Measurements from ENCODE around the gene SLC25A33.

SLC25A33 gene

GRCh38 chr1:9589144-9589718 lies 50.0 kb downstream of the SLC25A33 start:
- TF ChIP-seq, protein P1, sequence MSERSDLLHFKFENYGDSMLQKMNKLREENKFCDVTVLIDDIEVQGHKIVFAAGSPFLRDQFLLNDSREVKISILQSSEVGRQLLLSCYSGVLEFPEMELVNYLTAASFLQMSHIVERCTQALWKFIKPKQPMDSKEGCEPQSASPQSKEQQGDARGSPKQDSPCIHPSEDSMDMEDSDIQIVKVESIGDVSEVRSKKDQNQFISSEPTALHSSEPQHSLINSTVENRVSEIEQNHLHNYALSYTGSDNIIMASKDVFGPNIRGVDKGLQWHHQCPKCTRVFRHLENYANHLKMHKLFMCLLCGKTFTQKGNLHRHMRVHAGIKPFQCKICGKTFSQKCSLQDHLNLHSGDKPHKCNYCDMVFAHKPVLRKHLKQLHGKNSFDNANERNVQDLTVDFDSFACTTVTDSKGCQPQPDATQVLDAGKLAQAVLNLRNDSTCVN (tag by site-specific recombination; optimal IDR thresholded peaks at IDR 0.05): peak; percentile 71
- TF ChIP-seq ZBTB8A (tag by site-specific recombination; IDR thresholded peaks at IDR 0.05): 0 out of 2 replicates have a peak, but pooled peaks have one; percentile 26
- TF ChIP-seq GLIS2 (tag by site-specific recombination; IDR thresholded peaks at IDR 0.05): peak; percentile 31; the same call in 1 of the 2 replicates
- TF ChIP-seq ZBTB6 (tag by site-specific recombination; IDR thresholded peaks at IDR 0.05): peak; percentile 92
- no peak for TF ChIP-seq ZNF248 (tag by site-specific recombination; IDR thresholded peaks at IDR 0.05)
- TF ChIP-seq ZNF394 (tag by site-specific recombination; IDR thresholded peaks at IDR 0.05; ENCODE audit: borderline replicate concordance): peak; percentile 61; the same call in 1 of the 2 replicates
- peak; percentile 59 for TF ChIP-seq ZBTB20 (tag by site-specific recombination; IDR thresholded peaks at IDR 0.05)
- TF ChIP-seq KLF9 (tag by site-specific recombination; IDR thresholded peaks at IDR 0.05; ENCODE audit: low read depth): no peak
- no peak for TF ChIP-seq ZNF473 (tag by site-specific recombination; IDR thresholded peaks at IDR 0.05)
- no peak for TF ChIP-seq ZNF629 (tag by site-specific recombination; IDR thresholded peaks at IDR 0.05)
- no peak; the same call in 1 of the 2 replicates for TF ChIP-seq ZNF335 (tag by site-specific recombination; conservative IDR thresholded peaks at IDR 0.05)
- TF ChIP-seq ZXDB (tag by site-specific recombination; IDR thresholded peaks at IDR 0.05): peak; percentile 76
- TF ChIP-seq GLIS1 (tag by site-specific recombination; IDR thresholded peaks at IDR 0.05): peak; percentile 19; the same call in 1 of the 2 replicates
- no peak for TF ChIP-seq BCL11A (tag by site-specific recombination; IDR thresholded peaks at IDR 0.05; ENCODE audit: low read depth)
- TF ChIP-seq ZBTB48 (tag by site-specific recombination; IDR thresholded peaks at IDR 0.05): peak; percentile 11; the same call in 1 of the 2 replicates
- TF ChIP-seq REPIN1 (tag by site-specific recombination; IDR thresholded peaks at IDR 0.05; ENCODE audit: low read depth): no peak
- TF ChIP-seq ZEB2 (tag by site-specific recombination; IDR thresholded peaks at IDR 0.05): 0 out of 2 replicates have a peak, but pooled peaks have one; percentile 9
- peaks cover 12% of the 10 kb centered on the region for H3K4me1 ChIP-seq (ENCODE audit: control insufficient read depth, insufficient read depth, low read length)
- POLR2A ChIA-PET: no interaction called here
- CTCF ChIA-PET: interaction anchor here (0.6 to 1.6 kb wide), 4 partner anchors 10 to 250 kb away, joined by 3 to 6 read pairs (median 4); no protein-coding TSS in a partner anchor
- no peaks in the 10 kb centered on the region for H3K9me3 ChIP-seq (ENCODE audit: control insufficient read depth, insufficient read depth, low read depth, low read length)
- peak overlapping the region; percentile 40 for H3K4me3 ChIP-seq (ENCODE audit: low read depth, low read length)
- H3K27ac ChIP-seq (ENCODE audit: extremely low read depth, low read depth, low read length): peak overlapping the region; percentile 71; the same call in 1 of the 2 replicates
- peaks cover 6 to 32% of the 10 kb centered on the region in 2 experiments; a peak in 2 of 3 replicates for H3K36me3 ChIP-seq (ENCODE audit: control insufficient read depth in 2 of 2, insufficient read depth in 1 of 2, low read length in 2 of 2)

GRCh38 chr1:9589719-9590157 lies 50.5 kb downstream of the SLC25A33 start:
- peak overlapping the region; percentile 71; the same call in 1 of the 2 replicates for H3K27ac ChIP-seq (ENCODE audit: extremely low read depth, low read depth, low read length)
- no peaks in the 10 kb centered on the region for H3K9me3 ChIP-seq (ENCODE audit: control insufficient read depth, insufficient read depth, low read depth, low read length)
- H3K4me3 ChIP-seq (ENCODE audit: low read depth, low read length): peak overlapping the region; percentile 40
- H3K4me1 ChIP-seq (ENCODE audit: control insufficient read depth, insufficient read depth, low read length): peaks cover 12% of the 10 kb centered on the region
- CTCF ChIA-PET: interaction anchor here (0.6 to 1.6 kb wide), 5 partner anchors 11 to 250 kb away, joined by 3 to 6 read pairs (median 3); no protein-coding TSS in a partner anchor
- POLR2A ChIA-PET: no interaction called here
- H3K36me3 ChIP-seq (ENCODE audit: control insufficient read depth in 2 of 2, insufficient read depth in 1 of 2, low read length in 2 of 2): peaks cover 3 to 29% of the 10 kb centered on the region in 2 experiments; a peak in 2 of 3 replicates
- TF ChIP-seq GLIS2 (tag by site-specific recombination; IDR thresholded peaks at IDR 0.05) (no peak), ZNF335 (tag by site-specific recombination; conservative IDR thresholded peaks at IDR 0.05) (0 out of 2 replicates have a peak, but pooled peaks have one; percentile 13), ZNF221 (tag by site-specific recombination; IDR thresholded peaks at IDR 0.05; ENCODE audit: borderline replicate concordance) (no peak), SCRT1 (tag by site-specific recombination; IDR thresholded peaks at IDR 0.05; ENCODE audit: borderline replicate concordance) (peak; percentile 76; the same call in 1 of the 2 replicates), ZNF658 (tag by site-specific recombination; IDR thresholded peaks at IDR 0.05) (no peak), SP2 (tag by site-specific recombination; IDR thresholded peaks at IDR 0.05) (no peak), SCRT2 (tag by site-specific recombination; IDR thresholded peaks at IDR 0.05) (peak; percentile 97), ZNF423 (tag by site-specific recombination; IDR thresholded peaks at IDR 0.05) (no peak), ZNF366 (tag by site-specific recombination; conservative IDR thresholded peaks at IDR 0.05) (0 out of 2 replicates have a peak, but pooled peaks have one; percentile 24), ZNF174 (tag by site-specific recombination; IDR thresholded peaks at IDR 0.05) (no peak), ZEB2 (tag by site-specific recombination; IDR thresholded peaks at IDR 0.05) (0 out of 2 replicates have a peak, but pooled peaks have one; percentile 8), ZNF394 (tag by site-specific recombination; IDR thresholded peaks at IDR 0.05; ENCODE audit: borderline replicate concordance) (peak; percentile 43; the same call in 1 of the 2 replicates), BCL11A (tag by site-specific recombination; IDR thresholded peaks at IDR 0.05; ENCODE audit: low read depth) (no peak), PATZ1 (tag by site-specific recombination; IDR thresholded peaks at IDR 0.05) (0 out of 2 replicates have a peak, but pooled peaks have one; percentile 17)
- TF ChIP-seq, protein P2, sequence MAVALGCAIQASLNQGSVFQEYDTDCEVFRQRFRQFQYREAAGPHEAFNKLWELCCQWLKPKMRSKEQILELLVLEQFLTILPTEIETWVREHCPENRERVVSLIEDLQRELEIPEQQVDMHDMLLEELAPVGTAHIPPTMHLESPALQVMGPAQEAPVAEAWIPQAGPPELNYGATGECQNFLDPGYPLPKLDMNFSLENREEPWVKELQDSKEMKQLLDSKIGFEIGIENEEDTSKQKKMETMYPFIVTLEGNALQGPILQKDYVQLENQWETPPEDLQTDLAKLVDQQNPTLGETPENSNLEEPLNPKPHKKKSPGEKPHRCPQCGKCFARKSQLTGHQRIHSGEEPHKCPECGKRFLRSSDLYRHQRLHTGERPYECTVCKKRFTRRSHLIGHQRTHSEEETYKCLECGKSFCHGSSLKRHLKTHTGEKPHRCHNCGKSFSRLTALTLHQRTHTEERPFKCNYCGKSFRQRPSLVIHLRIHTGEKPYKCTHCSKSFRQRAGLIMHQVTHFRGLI (tag by site-specific recombination; IDR thresholded peaks at IDR 0.05): no peak

Data from HEK293 (cell line).